ENCODE data around the gene PGM3. TPM values are rescaled to one million over a fixed set of nuclear protein-coding genes. Genes with fewer than 3 reads are reported as not detected.

The PGM3 gene
- total and polyA plus RNA-seq, 7 donors, result 7.2 to 16.2 (median 10.4) TPM

DNA sequence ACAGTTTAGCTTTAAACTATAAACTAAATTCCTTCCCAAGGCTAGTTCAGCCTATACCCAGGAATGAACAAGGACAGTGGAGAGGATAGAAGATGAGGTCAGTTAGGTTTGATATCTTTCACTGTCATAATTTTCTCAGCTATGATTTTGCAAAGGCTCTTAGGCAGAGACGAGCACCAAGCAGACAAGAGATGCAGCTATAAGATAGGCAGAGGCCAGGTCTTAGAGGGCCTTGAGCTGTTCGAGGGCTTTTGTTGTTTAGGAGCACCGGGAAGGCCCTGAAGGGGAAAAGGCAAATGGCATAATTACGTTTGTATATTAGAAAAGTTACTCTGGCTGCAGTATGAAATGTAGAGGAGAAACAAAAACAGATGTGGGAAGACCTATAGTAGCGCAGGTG is 65.8 kb downstream of the PGM3 start:
- H3K27me3 ChIP-seq, result no peaks in the 10 kb centered on the region
- H3K9me3 ChIP-seq, result no peaks in the 10 kb centered on the region
- no peaks in the 10 kb centered on the region for H3K4me1 ChIP-seq
- H3K27ac ChIP-seq, result no peak overlapping the region
- peaks cover 0 to 99% (median 37%) of the 10 kb centered on the region in 4 donors for H3K36me3 ChIP-seq
- intact Hi-C loops (cut with DNase I), result no loop called here
- WGBS, 2 donors, result 95% methylated on average over 5 of the region's 5 CpGs
- H3K4me3 ChIP-seq, result no peak overlapping the region
- no peak for DNase-seq
- no peak for TF ChIP-seq POLR2A (IDR thresholded peaks at IDR 0.05)
- TF ChIP-seq, protein P1, sequence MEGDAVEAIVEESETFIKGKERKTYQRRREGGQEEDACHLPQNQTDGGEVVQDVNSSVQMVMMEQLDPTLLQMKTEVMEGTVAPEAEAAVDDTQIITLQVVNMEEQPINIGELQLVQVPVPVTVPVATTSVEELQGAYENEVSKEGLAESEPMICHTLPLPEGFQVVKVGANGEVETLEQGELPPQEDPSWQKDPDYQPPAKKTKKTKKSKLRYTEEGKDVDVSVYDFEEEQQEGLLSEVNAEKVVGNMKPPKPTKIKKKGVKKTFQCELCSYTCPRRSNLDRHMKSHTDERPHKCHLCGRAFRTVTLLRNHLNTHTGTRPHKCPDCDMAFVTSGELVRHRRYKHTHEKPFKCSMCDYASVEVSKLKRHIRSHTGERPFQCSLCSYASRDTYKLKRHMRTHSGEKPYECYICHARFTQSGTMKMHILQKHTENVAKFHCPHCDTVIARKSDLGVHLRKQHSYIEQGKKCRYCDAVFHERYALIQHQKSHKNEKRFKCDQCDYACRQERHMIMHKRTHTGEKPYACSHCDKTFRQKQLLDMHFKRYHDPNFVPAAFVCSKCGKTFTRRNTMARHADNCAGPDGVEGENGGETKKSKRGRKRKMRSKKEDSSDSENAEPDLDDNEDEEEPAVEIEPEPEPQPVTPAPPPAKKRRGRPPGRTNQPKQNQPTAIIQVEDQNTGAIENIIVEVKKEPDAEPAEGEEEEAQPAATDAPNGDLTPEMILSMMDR (IDR thresholded peaks at IDR 0.05), result no peak
- TF ChIP-seq EP300 (IDR thresholded peaks at IDR 0.05), result no peak
- no peak for TF ChIP-seq POLR2AphosphoS5 (IDR thresholded peaks at IDR 0.05)

DNA sequence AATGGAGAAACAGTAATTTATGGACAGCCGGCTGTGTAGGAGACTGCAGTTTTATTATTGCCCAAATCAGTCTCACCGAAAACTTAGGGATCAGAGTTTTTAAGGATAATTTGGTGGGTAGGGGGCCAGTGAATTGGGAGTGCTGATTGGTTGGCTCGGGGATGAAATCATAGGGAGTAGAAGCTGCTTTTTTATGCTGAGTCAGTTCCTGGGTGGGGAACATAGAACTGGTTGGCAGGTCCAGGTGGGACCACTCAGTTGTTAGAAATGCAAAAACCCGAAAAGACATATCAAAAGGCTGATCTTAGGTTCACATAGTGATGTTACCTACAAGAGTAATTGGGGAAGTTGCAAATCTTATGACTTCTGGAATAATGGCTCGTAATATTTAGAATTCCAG is 66.3 kb downstream of the PGM3 start:
- no peaks in the 10 kb centered on the region for H3K9me3 ChIP-seq
- no peak for TF ChIP-seq POLR2A (IDR thresholded peaks at IDR 0.05)
- TF ChIP-seq EP300 (IDR thresholded peaks at IDR 0.05), result no peak
- TF ChIP-seq, protein P1 (IDR thresholded peaks at IDR 0.05), result no peak
- no peak for DNase-seq
- H3K27me3 ChIP-seq, result no peaks in the 10 kb centered on the region
- H3K27ac ChIP-seq, result no peak overlapping the region
- intact Hi-C loops (cut with DNase I), result no loop called here
- H3K36me3 ChIP-seq, result peaks cover 0 to 99% (median 38%) of the 10 kb centered on the region in 4 donors
- WGBS, 2 donors, result 97 to 98% methylated on average over 5 of the region's 5 CpGs
- H3K4me3 ChIP-seq, result no peak overlapping the region
- H3K4me1 ChIP-seq, result no peaks in the 10 kb centered on the region

DNA sequence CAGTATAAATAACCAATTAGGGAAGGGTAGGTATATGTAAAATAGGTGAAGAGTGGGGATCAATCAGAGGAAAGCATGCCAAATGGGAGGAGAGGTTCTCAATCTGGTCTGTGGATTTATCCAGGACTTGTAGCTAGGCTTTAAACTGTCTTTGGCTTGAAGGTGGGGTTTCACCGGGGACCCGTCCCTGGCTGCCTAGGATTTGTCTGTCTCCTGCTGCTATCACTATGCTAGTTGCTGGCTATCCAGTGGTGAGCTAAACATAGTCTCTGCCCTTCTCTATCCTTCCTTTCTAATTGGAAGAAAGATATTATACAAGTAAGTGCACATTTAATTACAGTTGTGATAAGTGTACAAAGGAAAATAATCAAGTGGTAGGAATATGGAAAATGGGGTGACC is 66.8 kb downstream of the PGM3 start:
- TF ChIP-seq POLR2AphosphoS5 (IDR thresholded peaks at IDR 0.05), result no peak
- no peak for TF ChIP-seq EP300 (IDR thresholded peaks at IDR 0.05)
- TF ChIP-seq POLR2A (IDR thresholded peaks at IDR 0.05), result no peak
- TF ChIP-seq, protein P1 (IDR thresholded peaks at IDR 0.05), result no peak
- H3K9me3 ChIP-seq, result no peaks in the 10 kb centered on the region
- H3K4me1 ChIP-seq, result no peaks in the 10 kb centered on the region
- intact Hi-C loops (cut with DNase I), result no loop called here
- no peak overlapping the region for H3K27ac ChIP-seq
- DNase-seq, result no peak
- no peak overlapping the region for H3K4me3 ChIP-seq
- WGBS, 2 donors, result 97 to 98% methylated on average over 2 of the region's 2 CpGs
- H3K36me3 ChIP-seq, result peaks cover 0 to 99% (median 37%) of the 10 kb centered on the region in 4 donors
- no peaks in the 10 kb centered on the region for H3K27me3 ChIP-seq

DNA sequence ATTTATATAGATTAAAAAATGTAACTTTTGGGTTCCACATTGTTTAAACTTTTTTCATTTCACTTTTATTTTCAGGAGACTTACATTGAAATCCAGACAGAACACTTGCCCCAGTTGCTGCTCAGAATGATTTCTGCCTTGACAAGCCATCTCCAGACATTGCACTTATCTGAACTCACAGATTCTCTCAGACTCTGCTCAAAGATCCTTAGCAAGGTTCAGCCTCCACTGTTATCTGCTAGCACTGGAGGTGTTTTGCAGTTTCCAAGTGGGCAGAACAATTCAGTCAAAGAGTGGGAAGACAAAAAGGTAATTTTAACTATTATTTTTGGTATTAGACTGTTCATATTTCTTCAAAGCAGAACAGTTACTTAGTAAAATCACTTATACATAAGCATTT is 67.6 kb downstream of the PGM3 start:
- Histone ChIP-seq H3K4me3 (no peak overlapping the region), H3K4me1 (no peaks in the 10 kb centered on the region), H3K9me3 (no peaks in the 10 kb centered on the region), H3K27me3 (no peaks in the 10 kb centered on the region), H3K27ac (no peak overlapping the region), H3K36me3 (peaks cover 0 to 99% (median 35%) of the 10 kb centered on the region in 4 donors)
- intact Hi-C loops (cut with DNase I), result no loop called here
- TF ChIP-seq EP300 (IDR thresholded peaks at IDR 0.05) (no peak), POLR2AphosphoS5 (IDR thresholded peaks at IDR 0.05) (no peak), POLR2A (IDR thresholded peaks at IDR 0.05) (no peak)
- TF ChIP-seq, protein P1 (IDR thresholded peaks at IDR 0.05), result no peak
- DNase-seq, result no peak

DNA sequence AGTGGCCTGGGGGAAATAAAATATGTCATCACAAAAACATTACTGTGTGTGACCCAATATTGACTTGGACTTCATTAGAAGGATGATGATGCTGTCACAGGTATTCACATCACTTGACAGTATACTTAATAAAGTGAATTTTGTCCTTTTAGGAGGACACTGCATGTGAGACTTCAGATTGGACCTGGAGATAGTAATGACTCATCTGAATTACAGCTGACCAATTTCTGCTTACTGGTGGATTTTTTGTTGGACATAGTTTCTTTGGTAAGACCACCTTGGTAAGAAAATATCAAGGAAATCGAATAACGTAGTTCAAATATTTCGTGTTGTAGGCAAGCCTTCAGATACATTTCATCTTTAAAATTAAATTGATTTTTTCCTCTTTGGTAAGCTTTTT is 68.5 kb downstream of the PGM3 start:
- no peak for TF ChIP-seq POLR2A (IDR thresholded peaks at IDR 0.05)
- TF ChIP-seq, protein P1 (IDR thresholded peaks at IDR 0.05), result no peak
- no peak for TF ChIP-seq EP300 (IDR thresholded peaks at IDR 0.05)
- no peak for TF ChIP-seq POLR2AphosphoS5 (IDR thresholded peaks at IDR 0.05)
- Histone ChIP-seq H3K27me3 (no peaks in the 10 kb centered on the region), H3K36me3 (peaks cover 0 to 97% (median 32%) of the 10 kb centered on the region in 4 donors), H3K4me1 (no peaks in the 10 kb centered on the region), H3K4me3 (no peak overlapping the region), H3K9me3 (no peaks in the 10 kb centered on the region), H3K27ac (no peak overlapping the region)
- DNase-seq, result no peak
- intact Hi-C loops (cut with DNase I), result no loop called here
- WGBS, 2 donors, result 94 to 95% methylated on average over 3 of the region's 3 CpGs
